ENCODE results near the gene ARHGEF28.

Gene ARHGEF28

DNA sequence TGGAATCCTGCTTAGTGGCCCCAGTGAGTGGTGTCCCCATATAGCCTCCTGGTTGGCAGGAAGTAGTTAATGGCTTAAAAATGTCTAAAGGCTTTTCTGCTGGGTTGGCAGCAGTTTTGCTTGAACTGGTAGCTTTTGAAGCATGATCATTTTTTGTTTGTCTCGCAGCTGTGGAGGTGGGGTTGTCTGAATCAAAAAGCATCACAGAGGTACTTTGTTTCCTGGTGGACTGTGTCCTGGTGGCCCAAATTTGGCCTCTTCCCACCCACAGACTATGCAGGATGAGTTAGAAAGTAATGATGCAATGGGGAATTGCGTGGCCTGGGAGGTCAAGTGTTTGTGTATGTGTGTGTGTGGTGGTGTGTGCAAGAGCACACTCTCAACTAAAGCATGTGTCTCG lies 322.7 kb downstream of the ARHGEF28 start:
- DNase-seq (ENCODE audit: low read depth), result no peak
- H3K4me3 ChIP-seq (ENCODE audit: low read depth, low read length), result no peak overlapping the region
- TF ChIP-seq MYC (IDR thresholded peaks at IDR 0.05; ENCODE audit: low read depth, low read length) (no peak), POLR2A (IDR thresholded peaks at IDR 0.05; ENCODE audit: extremely low read depth, insufficient read length) (no peak)
- TF ChIP-seq, protein P1, sequence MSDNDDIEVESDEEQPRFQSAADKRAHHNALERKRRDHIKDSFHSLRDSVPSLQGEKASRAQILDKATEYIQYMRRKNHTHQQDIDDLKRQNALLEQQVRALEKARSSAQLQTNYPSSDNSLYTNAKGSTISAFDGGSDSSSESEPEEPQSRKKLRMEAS (IDR thresholded peaks at IDR 0.05; ENCODE audit: low read depth, low read length), result no peak
- TF ChIP-seq, protein P2, sequence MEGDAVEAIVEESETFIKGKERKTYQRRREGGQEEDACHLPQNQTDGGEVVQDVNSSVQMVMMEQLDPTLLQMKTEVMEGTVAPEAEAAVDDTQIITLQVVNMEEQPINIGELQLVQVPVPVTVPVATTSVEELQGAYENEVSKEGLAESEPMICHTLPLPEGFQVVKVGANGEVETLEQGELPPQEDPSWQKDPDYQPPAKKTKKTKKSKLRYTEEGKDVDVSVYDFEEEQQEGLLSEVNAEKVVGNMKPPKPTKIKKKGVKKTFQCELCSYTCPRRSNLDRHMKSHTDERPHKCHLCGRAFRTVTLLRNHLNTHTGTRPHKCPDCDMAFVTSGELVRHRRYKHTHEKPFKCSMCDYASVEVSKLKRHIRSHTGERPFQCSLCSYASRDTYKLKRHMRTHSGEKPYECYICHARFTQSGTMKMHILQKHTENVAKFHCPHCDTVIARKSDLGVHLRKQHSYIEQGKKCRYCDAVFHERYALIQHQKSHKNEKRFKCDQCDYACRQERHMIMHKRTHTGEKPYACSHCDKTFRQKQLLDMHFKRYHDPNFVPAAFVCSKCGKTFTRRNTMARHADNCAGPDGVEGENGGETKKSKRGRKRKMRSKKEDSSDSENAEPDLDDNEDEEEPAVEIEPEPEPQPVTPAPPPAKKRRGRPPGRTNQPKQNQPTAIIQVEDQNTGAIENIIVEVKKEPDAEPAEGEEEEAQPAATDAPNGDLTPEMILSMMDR (IDR thresholded peaks at IDR 0.05; ENCODE audit: low read depth, low read length), result no peak

DNA sequence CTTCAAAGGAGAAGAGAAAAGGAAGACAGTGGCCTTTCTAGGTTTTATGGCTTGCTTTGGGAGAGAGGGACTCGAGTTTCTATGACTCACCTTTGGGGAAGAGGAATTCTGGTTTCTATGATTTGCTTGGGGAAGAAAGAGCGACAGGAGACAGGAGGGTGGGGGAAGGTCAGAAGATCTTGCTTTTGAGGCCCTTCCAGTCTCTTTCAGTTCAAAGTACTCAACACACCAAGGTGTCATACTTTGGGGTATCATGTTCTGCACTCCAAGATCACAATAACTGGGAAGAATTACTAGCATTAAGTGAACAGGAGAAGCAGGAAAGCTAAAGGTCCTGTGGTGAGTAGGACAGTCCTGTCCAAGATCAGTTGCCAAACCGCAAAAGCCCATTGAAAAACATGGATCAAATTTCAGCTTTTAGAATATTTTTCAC lies 324.5 kb downstream of the ARHGEF28 start:
- no peak overlapping the region for H3K4me3 ChIP-seq (ENCODE audit: low read depth, low read length)
- TF ChIP-seq MYC (IDR thresholded peaks at IDR 0.05; ENCODE audit: low read depth, low read length) (no peak), POLR2A (IDR thresholded peaks at IDR 0.05; ENCODE audit: extremely low read depth, insufficient read length) (no peak)
- TF ChIP-seq, protein P2 (IDR thresholded peaks at IDR 0.05; ENCODE audit: low read depth, low read length), result no peak
- TF ChIP-seq, protein P1 (IDR thresholded peaks at IDR 0.05; ENCODE audit: low read depth, low read length), result no peak
- no peak for DNase-seq (ENCODE audit: low read depth)

DNA sequence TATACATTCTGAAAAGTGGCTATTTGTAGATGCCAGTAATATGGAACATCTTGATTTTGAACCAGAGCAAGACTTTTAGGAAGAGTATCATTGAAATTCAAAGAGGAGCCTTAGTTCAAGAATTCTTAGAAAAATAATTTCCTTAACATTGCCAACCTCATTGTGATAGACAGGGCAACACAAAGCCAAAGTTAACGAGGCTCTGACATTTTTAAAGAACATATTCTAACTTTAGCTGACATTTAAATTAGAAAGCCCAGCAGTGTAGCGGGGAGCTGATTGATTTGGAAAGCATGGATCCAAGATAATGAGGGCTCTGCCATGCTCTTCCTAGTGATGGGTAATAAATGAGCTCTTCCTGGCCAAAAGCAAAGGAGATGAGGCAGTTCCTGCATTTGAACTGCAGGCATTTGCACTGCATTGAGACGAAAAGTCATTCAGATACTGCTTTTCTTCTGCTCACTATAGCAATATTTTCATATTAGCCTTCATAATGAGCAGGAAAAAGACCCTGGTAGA lies 325.0 kb downstream of the ARHGEF28 start:
- no peak overlapping the region for H3K4me3 ChIP-seq (ENCODE audit: low read depth, low read length)
- no peak for DNase-seq (ENCODE audit: low read depth)

DNA sequence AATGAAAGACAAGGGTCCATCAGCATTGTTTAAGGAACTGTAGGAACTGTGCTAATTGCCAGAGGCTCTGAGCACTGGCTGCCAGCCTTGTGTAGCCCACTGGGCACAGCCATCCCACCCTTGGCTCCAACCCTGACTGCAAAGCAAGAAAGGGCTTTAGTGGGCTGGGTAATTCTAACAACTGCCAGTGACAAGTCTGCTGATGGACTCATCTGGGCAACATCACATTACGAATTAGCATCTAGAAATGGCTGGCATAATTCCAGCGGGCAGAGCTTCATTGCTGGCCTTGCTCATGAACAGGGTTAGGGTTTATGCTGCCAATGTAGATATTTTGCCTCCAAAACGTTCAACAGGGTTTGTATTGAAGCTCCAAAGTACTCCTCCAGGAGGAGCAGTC lies 326.9 kb downstream of the ARHGEF28 start:
- DNase-seq (ENCODE audit: low read depth), result no peak
- TF ChIP-seq, protein P1 (IDR thresholded peaks at IDR 0.05; ENCODE audit: low read depth, low read length), result no peak
- TF ChIP-seq POLR2A (IDR thresholded peaks at IDR 0.05; ENCODE audit: extremely low read depth, insufficient read length) (no peak), MYC (IDR thresholded peaks at IDR 0.05; ENCODE audit: low read depth, low read length) (no peak)
- TF ChIP-seq, protein P2 (IDR thresholded peaks at IDR 0.05; ENCODE audit: low read depth, low read length), result no peak
- H3K4me3 ChIP-seq (ENCODE audit: low read depth, low read length), result no peak overlapping the region

More for the DNA sequence above, 325.0 kb downstream of the ARHGEF28 start:
- TF ChIP-seq MYC (IDR thresholded peaks at IDR 0.05; ENCODE audit: low read depth, low read length), result no peak
- TF ChIP-seq, protein P2 (IDR thresholded peaks at IDR 0.05; ENCODE audit: low read depth, low read length), result no peak
- no peak for TF ChIP-seq POLR2A (IDR thresholded peaks at IDR 0.05; ENCODE audit: extremely low read depth, insufficient read length)
- TF ChIP-seq, protein P1 (IDR thresholded peaks at IDR 0.05; ENCODE audit: low read depth, low read length), result no peak

DNA sequence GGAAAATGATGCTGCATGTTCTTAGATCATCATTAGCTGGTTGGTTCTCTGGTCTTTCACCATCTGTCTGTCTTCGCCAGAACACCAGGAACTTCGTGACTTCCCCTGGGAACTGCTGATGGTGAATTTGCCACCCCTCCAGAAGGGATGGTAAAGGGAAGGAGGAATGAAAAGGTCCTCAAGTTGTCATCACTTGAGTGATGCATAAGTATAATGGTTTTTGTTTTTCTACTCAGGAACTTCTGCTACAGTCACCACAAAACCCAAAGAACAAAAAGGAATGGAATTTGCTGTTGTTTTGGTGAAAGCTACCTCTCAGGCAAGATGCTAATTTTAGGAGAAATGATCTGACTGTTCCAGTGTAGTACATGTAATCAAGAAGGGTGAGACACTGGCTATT lies 328.4 kb downstream of the ARHGEF28 start:
- H3K4me3 ChIP-seq (ENCODE audit: low read depth, low read length), result no peak overlapping the region
- DNase-seq (ENCODE audit: low read depth), result no peak
- TF ChIP-seq POLR2A (IDR thresholded peaks at IDR 0.05; ENCODE audit: extremely low read depth, insufficient read length) (no peak), MYC (IDR thresholded peaks at IDR 0.05; ENCODE audit: low read depth, low read length) (no peak)
- TF ChIP-seq, protein P2 (IDR thresholded peaks at IDR 0.05; ENCODE audit: low read depth, low read length), result no peak
- TF ChIP-seq, protein P1 (IDR thresholded peaks at IDR 0.05; ENCODE audit: low read depth, low read length), result no peak

Data from NB4 (cell line).